ENCODE data around the gene LPIN3. TPM values are rescaled to one million over a fixed set of nuclear protein-coding genes. Genes with fewer than 3 reads are reported as not detected.

The LPIN3 gene
- total RNA-seq, 1 donor from 2014 or later = 32.2 TPM

DNA sequence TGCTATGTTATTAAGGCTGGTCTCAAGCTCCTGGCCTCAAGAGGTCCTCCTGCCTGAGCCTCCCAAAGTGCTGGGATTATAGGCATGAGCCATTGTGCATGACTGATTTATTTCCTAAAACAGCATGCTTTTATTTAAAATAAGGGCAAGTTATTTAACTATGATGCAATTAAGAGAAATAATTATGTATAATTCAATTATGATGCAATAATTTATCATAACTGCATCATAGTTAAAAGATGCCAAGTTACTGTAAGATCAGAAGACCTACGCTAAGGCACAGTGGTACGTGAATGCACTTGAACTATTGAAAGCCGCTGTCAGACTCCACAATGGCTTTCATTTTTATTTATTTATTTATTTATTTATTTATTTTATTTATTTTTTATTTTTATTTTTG is 50.3 kb downstream of the LPIN3 start:
- DNase-seq (ENCODE audit: low spot score) = no peak
- no peak for ATAC-seq

DNA sequence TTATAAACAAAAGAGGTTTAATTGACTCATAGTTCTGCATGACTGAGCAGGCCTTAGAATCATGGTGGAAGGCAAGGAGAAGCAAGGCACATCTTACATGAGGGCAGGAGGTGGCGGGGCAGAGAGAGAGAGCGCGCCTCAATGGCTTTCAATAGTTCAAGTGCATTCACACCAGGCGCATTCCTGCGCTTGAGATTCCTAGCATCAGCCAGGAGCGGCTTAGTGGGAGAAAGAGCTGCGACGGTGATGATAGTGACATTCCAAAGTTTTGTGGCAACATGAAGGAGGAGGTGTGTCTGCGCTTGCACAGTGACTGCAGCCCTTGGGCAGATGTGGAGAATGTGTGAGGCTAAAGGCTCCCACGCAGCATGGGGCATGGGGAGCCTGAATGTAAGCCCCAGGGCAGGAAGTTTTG is 51.0 kb downstream of the LPIN3 start:
- no peak for DNase-seq (ENCODE audit: low spot score)
- ATAC-seq = no peak

DNA sequence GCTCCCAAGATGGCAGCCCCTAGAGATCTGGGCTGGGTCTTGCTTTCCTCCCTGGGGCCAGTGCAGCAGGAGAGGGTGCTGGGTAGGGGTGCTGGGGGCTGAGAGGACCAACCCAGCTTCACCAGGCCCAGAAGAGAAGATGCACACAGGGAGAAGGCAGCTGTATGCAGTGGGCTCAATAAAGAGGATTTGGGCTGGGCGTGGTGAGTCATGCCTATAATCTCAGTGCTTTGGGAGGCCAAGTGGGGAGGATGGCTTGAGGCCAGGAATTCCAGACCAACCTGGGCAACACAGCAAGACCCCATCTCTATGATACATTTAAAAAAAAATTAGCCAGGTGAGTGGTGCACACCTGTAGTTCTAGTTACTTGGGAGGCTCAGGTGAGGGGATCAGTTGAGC is 51.7 kb downstream of the LPIN3 start:
- no peak for ATAC-seq
- DNase-seq (ENCODE audit: low spot score) = no peak

DNA sequence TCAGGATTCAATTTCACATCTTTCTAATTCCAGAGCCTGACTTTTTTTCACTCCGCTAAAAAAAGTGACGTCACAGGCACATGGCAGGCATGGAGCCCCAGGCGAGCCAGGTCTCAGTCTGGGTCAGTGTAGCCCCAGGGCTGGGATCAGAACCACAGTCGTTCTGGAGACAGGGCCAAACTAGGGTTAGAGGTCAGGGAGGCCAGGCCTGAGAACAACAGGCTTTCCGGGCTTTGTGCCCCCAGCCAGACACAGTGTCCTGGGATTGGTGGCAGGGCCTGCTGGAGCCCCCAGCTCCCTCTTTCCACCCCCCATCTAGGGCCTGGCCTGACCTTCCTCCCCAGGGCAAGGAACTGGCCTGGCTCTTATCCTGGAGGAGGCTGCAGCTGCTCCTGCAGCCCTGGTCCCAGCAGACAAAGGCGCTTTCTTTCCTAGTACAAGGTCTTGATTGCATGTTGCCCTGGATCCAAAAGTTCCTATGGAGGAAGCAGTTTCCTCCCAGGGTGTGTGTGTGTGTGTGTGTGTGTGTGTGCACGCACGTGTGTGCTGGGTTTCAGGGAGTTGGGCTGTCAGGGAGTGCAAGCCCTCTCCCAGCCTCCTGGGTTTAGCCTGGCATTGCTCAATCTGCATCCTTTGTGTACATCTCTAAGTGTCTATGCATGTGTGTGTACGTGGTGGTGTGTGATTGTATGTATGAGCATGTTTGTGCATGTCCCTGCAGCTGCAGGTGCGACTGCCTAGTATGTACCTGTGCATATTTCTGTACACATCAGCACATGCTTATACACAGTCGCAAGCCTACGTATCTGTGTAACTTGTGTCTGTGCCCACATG is 52.5 kb downstream of the LPIN3 start:
- ATAC-seq = peak; percentile 89
- DNase-seq (ENCODE audit: low spot score) = peak; percentile 75

DNA sequence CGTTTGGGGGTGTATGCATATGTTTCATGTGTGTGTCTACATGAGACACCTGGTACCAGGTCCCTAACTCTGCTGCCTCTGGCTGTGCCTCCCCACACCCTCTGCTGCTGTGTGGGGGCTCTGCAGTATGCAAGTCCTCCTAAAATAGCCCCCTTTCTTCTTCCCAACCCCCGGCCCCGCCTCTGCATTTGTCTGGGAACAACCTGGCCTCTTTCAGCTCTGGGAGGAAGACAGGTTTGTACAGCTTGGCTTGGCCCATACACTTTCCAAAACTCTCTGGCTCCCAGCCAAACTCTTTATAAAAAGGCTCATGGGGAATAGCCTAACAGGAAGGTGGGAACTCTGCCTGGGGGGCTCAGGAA is 53.1 kb downstream of the LPIN3 start:
- ATAC-seq (no peak), DNase-seq (ENCODE audit: low spot score) (no peak)

DNA sequence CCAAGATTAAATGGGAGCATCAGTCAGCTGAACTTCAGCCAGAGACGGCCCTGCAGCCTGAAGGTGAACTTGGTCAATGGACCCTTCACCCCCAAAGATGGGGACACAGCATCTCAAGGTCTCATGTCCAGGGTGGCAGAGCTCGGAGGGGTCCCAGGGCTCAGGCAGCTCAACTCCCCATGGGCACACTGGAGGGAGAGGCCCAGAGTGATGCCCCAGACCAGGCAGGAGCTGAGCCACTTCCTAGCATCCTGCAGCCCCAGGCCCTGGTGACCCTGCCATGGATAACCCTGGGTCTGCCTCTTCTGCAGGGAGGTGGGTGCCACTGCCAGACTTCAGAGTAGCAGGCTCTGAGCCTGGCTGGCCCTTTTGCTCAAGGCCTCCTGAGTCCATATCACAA is 53.5 kb downstream of the LPIN3 start:
- no peak for DNase-seq (ENCODE audit: low spot score)
- no peak for ATAC-seq

DNA sequence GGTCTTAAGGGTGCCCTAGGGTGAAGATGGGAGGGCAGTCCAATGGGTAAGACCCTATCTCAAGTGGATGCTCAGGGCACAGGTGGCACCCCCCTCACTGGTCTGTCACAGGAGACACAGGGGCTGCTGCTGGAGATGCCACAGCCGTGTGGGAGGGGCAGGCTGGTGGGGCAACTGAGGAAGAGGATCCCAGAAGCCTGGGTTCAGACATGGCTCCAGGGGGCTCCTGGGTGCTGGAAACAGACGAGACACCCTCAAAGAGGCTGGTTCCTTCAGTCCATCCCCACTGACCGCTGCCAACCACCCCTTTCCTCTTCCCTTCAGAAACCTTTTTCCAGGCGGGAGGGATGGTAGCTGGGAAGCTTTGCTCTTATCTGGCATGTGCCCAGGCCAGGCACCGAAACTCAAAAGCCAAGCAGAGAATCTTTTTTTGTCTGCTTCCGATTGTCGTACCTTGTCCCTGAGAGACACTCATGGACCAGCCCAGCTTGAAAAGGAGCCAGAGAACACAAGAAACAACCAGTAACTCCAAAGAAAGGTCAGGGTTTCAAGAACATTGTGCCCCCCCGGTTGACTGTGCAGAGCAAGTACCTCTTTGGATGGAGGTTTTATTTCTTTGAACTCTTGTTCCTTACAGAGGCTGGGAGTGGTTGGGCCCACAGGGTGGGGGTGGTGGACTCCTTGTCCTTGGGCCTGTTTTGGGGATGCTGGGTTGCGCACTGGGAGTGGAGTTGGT is 54.5 kb downstream of the LPIN3 start:
- ATAC-seq (no peak), DNase-seq (ENCODE audit: low spot score) (no peak)

DNA sequence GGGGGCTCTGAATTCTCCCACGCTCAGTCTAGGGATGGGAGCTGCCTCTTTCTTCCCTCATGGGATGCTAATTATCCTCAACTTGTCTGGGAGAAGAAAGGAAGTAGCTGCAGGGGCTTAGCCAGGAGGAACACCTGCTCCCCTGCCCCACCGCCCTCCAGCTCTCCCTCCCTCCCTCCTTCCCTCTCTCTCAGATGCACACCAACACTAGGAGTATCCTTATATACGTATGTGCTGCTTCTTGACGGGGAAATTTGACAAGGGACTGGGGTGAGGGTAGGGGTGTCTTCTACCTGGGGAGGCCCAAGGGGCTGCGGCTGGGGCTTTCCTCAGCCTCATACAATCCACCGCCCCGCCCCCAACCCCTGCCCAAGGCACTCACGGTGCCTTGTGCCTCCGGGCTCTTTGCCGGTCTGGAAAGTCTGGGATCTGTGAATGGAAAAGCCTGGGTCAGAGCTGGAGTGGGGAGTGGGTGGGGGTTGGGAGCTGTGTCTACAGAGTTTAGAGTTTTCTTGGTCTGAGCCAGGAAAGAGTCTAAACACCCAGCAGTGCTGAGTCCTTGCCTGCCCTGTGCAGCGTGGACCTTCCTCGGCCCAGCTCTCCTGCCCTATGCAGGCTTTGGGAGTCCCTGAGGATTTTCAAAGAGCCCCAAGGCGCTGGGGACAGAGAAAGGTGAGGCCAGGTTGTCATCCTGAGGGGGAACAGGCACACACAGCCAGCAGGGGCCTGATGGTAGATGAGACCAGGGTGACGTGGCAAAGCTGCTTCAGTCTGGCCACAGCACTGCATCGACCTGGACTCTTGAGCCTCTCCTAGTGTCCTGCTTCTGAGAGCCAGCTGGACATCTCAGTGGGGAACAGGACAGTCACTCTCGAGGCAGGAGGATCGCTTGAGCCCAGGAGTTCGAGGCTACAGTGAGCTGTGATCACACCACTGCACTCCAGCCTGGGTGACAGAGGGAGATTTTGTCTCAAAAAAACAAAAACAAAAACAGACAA is 55.3 kb downstream of the LPIN3 start:
- DNase-seq (ENCODE audit: low spot score) (no peak), ATAC-seq (peak; percentile 40)

DNA sequence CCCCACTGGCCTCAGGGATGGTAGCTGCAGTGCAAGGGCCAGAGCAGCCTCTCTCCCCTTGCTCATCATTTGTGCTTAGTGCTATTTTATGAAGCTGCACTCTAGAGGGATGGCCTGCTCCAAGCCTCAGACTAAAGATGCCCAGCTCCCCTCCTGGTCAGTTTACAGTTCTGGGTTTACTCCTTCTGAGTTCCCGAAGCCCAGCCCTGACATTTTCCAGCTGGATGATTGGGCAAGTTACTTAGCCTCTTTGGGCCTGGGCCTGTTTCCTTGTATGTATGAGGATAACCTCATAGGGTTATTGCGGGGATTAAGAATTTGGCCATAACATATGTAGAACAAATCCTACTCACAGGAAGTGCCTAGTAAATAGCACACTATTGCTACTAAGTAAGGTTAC is 57.8 kb downstream of the LPIN3 start:
- ATAC-seq = peak; percentile 13

DNA sequence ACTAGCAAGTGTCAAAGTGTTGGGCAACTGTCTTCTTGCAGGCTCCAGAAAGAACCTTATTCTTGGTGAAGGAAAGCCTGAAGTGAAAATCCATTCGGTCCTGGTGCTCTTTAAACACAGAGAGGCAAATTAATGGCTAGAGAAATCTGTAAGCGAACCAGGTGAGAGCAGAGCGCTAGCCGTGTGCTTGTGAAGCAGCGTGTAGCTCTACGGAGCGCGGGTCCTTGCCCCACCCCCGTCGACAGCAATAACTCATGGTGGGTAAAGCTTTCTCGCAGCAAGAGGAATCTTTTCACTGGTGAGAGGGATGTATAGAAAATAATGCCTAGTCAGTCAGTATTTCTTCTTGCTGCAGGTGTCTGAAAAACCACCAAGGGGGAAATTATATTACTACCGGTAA is 63.0 kb downstream of the LPIN3 start:
- DNase-seq (ENCODE audit: low spot score) = no peak
- no peak for ATAC-seq

More for the DNA sequence above, 57.8 kb downstream of the LPIN3 start:
- DNase-seq (ENCODE audit: low spot score) = no peak

DNA sequence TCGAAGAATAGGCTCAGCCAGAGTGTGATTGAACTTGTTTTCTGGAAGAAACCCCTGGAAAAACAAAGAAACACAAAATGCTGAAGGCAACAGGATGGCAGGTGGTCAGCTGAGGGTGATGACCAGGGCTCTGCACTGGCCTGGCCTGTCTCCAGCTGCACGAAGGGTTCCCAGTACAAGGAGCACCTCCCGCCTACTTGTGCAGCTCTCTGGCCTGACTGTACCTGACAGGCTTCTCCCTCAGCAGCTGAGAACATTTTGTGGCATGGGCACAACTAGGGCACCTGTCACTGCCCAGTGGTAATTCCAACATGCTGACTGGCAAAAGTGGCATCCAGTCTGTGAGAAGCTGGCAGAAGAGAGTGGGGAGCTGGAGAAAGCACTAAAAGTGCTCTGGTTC is 64.8 kb downstream of the LPIN3 start:
- no peak for DNase-seq (ENCODE audit: low spot score)
- no peak for ATAC-seq

DNA sequence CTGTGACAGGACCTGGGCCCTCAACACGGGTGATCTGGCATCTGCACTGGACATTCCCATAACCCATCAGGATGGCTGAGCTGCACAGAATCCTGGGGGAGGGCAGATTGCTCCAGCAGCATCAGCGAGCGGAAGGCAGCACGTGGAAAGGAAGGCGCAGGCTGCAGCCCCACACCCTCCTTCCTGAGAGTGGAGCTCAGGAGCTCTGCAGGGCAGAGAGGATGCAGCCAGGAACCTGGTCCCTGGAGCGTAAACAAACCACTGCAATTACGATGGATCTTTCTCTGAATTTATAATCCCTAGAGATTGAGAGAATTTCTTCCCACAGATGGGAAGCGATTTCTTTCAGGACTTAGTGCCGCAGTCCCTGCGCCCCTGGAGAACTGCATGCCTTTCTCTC is 65.7 kb downstream of the LPIN3 start:
- ATAC-seq (peak; percentile 38), DNase-seq (ENCODE audit: low spot score) (no peak)

DNA sequence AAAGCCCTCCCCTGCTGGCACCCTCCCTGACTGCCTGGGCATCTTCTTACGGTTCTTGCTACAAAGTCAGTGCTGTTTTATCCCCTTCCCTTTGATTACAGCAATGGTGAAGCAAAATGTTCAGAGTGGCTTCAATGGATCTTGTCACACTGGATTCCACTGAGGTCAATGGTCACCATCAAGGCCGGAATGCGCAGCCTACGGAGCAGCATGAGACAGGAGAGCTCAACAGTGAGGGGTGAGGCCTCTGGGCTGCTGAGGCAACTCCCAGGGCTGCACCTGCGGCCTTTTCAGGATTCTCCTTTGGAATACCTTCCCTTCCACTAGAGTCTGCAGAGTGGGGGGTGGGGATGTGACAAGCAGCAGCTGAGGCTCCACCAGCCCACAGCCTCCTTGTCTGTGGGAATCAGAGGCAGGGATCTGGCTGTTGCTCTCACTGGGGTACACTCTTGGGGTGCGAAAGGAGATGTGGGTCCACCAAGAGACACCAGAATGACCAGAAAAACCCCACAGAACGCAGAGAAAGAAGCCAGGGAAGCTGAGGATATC is 66.3 kb downstream of the LPIN3 start:
- DNase-seq (ENCODE audit: low spot score) (no peak), ATAC-seq (no peak)

DNA sequence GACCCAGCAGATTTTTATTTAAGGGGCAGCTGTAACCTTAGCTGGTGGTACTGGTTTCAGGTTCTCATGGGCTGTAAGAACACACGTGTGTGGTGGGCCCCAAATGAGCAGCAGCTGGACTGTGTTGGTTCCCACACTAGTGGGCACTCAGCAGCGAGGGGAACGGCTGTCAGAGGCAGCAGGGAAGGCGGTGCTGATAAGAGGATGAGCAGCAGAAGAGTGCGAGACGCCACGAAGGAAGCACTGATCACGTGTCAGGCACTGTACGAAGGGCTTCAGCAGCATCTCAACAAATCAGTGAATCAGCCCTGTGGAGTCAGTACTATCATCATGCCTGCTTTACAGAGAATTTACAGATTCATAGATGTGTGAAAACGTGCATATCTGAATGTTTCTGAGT is 67.0 kb downstream of the LPIN3 start:
- no peak for ATAC-seq
- no peak for DNase-seq (ENCODE audit: low spot score)

DNA sequence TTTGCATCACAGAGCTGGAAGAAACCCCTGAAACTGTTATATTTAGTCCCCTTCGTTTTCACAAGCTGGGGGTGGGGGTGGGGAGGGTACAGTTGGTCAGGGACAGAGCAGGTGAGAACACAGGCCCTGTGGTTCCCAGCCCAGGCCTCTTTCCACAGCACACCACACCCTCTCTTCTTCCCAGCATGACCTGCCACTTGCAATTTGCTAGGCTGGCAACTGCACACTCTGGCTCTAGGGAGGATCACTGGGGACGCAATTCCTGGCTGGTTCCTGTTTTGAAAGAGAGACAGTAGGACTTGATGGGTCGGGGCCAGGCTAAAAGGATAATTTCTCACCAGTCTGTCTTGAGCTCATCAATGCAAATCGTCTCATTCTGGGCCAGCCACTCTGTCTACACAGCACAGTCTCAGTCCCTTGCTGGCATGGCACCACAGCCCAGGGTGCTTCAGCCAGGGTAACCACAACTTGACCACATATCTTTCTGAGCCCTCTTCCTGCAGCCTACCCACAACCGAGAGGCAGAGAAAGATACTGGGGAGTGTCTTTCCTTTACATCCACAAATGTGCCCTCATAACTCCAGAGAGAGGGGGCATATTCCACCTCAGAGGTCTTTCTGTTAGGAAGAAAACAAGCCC is 67.7 kb downstream of the LPIN3 start:
- DNase-seq (ENCODE audit: low spot score) = no peak
- ATAC-seq = no peak

DNA sequence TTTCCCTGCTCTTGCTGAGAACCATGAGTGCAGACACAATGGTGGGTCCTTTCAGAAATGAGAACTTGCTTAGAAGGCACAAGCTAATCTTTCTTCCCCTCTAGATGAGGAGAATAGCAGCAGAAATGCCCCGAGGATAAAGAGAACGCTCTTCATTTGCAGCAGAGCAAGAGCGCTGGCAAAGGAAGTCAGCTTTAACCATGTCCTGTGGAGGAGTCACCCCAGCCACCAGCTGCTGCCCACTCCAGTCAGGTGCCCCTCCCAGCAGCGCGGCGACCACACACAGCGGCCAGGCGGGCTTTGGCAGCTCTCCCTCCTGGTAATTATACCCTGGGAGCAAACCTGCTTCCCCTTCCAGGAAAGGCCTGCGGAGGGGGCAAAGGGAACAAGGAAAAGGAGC is 68.4 kb downstream of the LPIN3 start:
- ATAC-seq = no peak
- DNase-seq (ENCODE audit: low spot score) = no peak
